GM19468 (cell line): Measurements from ENCODE around the gene SCN9A.

Experiments used
- ATAC-seq: cut with Tn5 transposase; IDR thresholded peaks from one replicate; pipeline ENCODE4 v1.9.1; 2021; ENCODE audit warnings: mild to moderate bottlenecking, moderate library complexity, moderate number of reproducible peaks; ENCODE audit not compliant: unreplicated experiment; ENCODE audit errors: extremely low read depth

Gene SCN9A

GRCh38 chr2:166193407-166193806 is 182.3 kb downstream of the SCN9A start:
- no peak for ATAC-seq

GRCh38 chr2:166188084-166188483 is 187.7 kb downstream of the SCN9A start:
- ATAC-seq, result no peak

DNA sequence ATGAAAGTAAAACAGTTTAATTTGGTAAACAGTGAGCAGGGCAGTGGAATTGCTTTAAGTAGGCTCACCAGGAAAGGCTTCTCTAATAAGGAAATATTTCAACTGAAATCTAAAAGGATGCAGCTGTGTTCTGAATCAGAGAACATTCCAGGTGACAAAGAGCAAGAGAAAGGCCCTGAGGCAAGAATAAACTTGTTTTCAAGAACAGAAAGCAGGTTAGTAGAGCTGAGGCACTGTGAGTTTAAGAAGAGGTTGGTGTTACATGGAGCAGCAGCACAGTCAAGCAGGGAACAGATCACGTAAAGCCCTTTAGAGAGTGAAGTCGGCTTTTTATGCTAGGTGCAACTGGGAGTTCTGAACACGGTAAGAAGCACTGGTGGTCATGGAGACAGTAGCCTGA is 191.0 kb downstream of the SCN9A start:
- no peak for ATAC-seq

DNA sequence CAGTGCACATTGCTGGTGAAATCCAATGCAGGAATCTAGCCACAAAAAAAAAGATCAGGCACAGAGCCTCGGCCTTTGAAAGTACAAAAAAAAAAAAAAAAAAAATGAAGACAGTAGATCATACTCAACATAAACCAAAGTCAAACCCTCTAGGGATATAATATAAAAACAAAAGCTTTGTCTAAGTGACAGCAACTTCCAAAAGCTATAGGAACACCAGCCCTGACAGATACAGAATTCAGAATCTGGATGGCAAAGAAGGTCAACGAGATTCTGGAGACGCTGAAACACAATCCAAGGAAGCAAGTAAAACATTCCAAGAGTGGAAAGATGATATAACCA is 194.0 kb downstream of the SCN9A start:
- no peak for ATAC-seq

DNA sequence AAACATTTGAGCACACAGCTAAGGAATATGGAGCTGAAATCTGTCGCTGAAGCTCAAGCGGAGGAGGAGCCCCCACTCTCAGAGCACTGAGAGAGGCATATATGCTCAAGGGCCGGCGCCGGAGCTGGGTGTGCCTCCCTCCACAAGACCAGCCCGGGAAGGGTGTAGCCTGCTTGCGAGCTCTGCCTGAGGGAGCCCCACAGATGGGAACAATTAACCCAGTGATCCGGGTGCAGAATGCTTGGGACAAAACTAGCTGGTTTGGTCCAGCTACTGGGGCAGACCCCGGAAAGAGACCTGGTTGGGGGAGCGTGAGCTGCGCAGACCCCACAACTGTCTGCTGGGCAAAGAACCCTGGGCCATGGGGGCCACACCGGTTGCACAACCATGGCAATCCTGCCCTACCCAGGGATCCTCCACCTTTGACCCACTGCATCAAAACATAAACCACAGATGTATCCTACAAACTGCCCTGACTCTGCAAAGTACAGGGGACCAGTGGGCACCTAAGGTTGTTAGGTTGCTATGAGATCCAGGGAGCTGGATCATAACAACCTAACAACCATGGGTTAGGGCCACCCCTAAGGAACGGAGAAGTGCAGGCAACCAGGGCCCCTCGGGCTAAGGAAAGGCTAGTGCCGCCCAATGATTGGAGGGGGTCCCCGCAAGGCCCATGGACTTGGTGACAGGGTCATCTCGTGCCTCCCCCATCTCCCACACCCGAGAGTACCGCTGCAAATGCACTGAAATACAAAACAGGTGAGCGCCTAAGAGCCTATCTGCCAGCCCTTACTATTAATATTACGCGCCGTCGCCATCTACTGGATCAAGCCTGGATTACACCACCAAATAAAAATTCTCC is 194.6 kb downstream of the SCN9A start:
- ATAC-seq, result peak; percentile 76

DNA sequence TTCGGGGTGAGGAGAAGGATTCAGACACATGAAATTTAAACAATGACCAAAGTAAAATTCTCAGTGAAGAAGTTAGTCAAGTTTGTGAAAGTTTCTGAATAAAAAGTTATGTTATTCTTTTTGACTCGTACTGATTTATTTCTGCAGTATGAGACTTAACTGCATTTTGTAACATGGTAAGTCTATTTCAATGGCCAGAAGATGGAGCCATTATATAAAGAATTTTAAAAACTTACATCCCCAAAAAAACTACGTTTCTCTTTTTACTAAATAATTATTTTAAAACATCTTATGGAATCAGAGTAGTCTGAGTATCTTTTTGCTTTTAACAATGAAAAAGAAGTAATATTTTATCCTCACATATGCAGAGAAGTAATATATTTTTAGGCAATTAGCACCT is 196.5 kb downstream of the SCN9A start:
- ATAC-seq, result no peak

- no peak for ATAC-seq
These were observed 202.5 kb downstream of the SCN9A start for GRCh38 chr2:166173263-166173662.

- no peak for ATAC-seq
These were observed 204.5 kb downstream of the SCN9A start for GRCh38 chr2:166171216-166171615.

GRCh38 chr2:166170356-166170755 is 205.4 kb downstream of the SCN9A start:
- no peak for ATAC-seq

- ATAC-seq, result no peak
These were observed 208.3 kb downstream of the SCN9A start for GRCh38 chr2:166167449-166167848.

GRCh38 chr2:166163775-166164174 is 212.0 kb downstream of the SCN9A start:
- ATAC-seq, result no peak

- no peak for ATAC-seq
These were observed 217.2 kb downstream of the SCN9A start for GRCh38 chr2:166158546-166158945.

- no peak for ATAC-seq
These were observed 218.2 kb downstream of the SCN9A start for GRCh38 chr2:166157578-166157977.

DNA sequence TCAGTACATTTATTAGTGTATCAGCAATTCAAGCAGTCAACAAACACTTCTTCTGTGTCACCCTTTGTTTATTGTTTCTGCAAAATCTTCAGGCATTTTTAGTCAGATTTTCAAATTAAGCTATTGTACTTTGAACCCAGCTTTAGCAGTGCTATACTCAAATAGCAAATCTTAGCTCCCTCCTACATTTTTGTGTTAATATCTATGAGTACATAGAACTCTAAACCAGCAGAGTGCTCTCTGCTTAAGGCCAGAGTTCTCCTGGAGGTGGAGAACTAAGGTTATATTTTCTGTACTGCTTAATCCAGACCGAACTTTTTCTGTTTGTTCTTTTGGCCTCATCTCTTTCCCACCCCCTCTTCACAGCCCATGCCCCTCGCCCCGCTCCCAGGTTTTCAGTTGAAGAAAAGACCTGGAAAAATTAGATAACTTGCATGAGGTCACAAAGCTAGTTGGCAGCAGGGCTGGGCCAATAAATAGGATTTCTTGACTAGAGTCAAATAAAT is 218.7 kb downstream of the SCN9A start:
- ATAC-seq, result no peak

GRCh38 chr2:166155589-166155988 is 220.2 kb downstream of the SCN9A start:
- ATAC-seq, result no peak

DNA sequence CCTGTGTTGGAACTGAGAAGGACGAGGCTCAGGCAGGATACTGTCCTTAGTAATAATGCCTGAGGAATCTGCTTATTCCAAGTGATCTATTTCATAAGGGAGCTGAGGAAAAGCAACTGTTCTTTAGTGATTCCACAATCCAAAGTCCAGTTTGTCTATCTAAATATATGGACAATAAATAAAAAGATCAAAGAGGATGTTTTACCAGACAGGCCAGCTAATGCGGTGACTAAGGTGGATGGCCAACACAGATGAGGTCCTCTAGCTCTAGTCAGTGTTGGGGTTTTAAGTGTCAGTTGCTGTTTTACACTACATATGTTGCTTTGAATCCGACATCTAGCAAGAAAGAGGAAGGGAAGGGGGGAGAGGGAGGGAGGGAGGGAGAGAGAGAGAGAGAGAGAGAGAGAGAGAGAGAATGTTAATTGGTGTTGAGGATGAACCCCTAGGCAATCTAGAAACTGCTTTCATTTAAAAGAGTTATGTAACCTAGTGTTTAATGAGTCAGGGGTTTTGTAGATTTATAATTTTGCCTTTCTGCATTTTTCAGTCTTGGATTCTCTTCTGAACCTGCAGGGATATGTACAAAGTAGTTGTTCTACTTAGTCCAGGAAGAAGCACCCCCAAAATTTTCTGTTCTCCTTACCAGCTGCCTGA is 220.9 kb downstream of the SCN9A start:
- ATAC-seq, result no peak

DNA sequence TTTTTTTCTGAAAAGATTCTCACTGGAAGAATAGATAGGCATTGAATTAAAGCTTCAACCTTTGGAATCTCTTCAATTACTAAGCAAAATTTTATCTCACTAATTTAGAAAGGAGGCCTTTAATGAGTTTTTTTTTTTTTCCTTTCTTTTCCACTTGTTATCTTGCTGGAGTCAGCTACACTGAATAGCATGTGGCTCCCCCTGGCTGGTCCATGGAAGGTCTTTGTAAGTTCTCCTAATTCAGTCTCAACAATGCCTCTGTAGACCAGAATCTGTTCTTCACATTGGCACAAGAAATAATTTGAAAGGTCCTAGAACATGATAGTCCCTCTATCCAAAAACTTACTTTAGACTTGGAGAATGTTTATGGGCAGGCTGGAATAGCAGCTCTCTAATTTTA is 223.7 kb downstream of the SCN9A start:
- ATAC-seq, result no peak

GRCh38 chr2:166148500-166149400 is 227.0 kb downstream of the SCN9A start:
- ATAC-seq, result no peak

- ATAC-seq, result no peak
These were observed 227.9 kb downstream of the SCN9A start for GRCh38 chr2:166147883-166148282.
